ENCODE results near the gene EXOC1. TPM values are rescaled to one million over a fixed set of nuclear protein-coding genes. Genes with fewer than 3 reads are reported as not detected.

Gene EXOC1
- total RNA-seq, 1 donor from 2014 or later: 52.0 TPM

DNA sequence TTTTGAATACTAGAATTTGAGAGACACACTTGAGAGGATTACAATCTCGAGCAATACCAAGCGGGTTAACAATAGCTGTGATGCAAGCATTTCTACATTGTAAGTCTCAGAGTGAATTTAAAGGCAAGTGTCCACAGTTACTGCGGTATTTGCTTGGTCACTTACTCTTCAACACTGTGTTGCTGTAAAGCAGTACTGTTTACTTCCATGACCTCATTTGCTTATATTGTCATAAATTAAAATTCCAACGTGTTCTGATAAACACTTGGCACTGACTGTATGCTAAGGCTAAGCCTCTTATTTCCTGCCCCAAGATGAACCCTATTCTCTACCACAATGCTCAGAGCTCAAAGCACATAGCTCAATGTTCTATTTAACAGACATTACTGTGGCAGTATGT lies 22.7 kb upstream of the EXOC1 start:
- no peaks in the 10 kb centered on the region for H3K9me3 ChIP-seq (ENCODE audit: low read depth)
- no peak overlapping the region for H3K9ac ChIP-seq
- H3K4me3 Mint-ChIP-seq: no peak overlapping the region
- H3K27ac Mint-ChIP-seq: no peak overlapping the region
- H3K4me1 ChIP-seq: no peaks in the 10 kb centered on the region
- H3F3A ChIP-seq (ENCODE audit: low read depth): no peaks in the 10 kb centered on the region
- no peaks in the 10 kb centered on the region for H4K20me1 ChIP-seq (ENCODE audit: low read depth)
- peaks cover 2% of the 10 kb centered on the region for H3K27me3 Mint-ChIP-seq (ENCODE audit: insufficient read depth, low read depth)
- no peaks in the 10 kb centered on the region for H3K79me2 ChIP-seq (ENCODE audit: low read depth)
- H3K4me3 ChIP-seq: no peak overlapping the region
- H3K4me2 ChIP-seq: no peak overlapping the region
- H3K27me3 ChIP-seq: peaks cover 6% of the 10 kb centered on the region
- no peaks in the 10 kb centered on the region for H3K36me3 ChIP-seq
- TF ChIP-seq EZH2phosphoT487 (IDR thresholded peaks at IDR 0.05) (no peak), EZH2 (IDR thresholded peaks at IDR 0.05) (no peak)
- TF ChIP-seq, protein P1, sequence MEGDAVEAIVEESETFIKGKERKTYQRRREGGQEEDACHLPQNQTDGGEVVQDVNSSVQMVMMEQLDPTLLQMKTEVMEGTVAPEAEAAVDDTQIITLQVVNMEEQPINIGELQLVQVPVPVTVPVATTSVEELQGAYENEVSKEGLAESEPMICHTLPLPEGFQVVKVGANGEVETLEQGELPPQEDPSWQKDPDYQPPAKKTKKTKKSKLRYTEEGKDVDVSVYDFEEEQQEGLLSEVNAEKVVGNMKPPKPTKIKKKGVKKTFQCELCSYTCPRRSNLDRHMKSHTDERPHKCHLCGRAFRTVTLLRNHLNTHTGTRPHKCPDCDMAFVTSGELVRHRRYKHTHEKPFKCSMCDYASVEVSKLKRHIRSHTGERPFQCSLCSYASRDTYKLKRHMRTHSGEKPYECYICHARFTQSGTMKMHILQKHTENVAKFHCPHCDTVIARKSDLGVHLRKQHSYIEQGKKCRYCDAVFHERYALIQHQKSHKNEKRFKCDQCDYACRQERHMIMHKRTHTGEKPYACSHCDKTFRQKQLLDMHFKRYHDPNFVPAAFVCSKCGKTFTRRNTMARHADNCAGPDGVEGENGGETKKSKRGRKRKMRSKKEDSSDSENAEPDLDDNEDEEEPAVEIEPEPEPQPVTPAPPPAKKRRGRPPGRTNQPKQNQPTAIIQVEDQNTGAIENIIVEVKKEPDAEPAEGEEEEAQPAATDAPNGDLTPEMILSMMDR (IDR thresholded peaks at IDR 0.05): no peak
- H3K9me3 Mint-ChIP-seq: no peaks in the 10 kb centered on the region
- H3K27ac ChIP-seq: no peak overlapping the region
- no peaks in the 10 kb centered on the region for H3K4me1 Mint-ChIP-seq
- DNase-seq (ENCODE audit: low spot score): no peak
- no peak overlapping the region for H2AFZ ChIP-seq (replicated peaks)
- H3K36me3 Mint-ChIP-seq: no peaks in the 10 kb centered on the region

DNA sequence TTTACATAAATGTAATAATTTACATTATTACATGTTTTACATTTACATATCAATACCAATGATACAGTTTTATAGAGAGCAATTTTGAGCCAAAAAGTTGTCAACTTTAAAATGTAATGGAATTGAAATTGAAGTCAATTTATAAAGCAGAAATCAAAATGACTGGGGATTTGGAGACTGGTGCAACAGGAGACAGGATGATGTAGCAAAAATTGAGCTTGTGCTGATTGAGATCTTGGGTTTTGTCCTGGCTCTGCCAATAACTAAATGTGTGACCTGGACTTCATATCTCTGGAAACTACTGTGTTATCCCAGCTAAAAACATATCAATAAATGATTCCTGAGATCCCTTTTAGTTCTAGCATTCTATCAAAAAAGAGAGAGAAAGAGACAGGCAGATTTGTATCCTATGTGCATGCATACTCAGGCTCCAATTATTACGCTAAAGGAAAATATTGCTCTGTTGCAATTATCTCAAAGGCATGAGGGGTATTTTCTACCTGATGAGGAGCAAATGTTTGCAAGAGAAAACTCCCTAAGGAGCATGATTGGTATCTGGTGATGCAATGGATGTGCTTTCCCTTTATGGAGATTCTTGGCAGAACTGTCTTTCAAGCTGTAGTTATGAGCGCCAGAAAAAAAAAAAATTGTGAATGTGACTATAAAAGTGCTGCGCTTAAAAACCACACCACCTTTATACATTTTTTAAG lies 19.2 kb upstream of the EXOC1 start:
- Mint-ChIP-seq H3K27me3 (ENCODE audit: insufficient read depth, low read depth) (no peaks in the 10 kb centered on the region), H3K27ac (no peak overlapping the region), H3K36me3 (no peaks in the 10 kb centered on the region), H3K4me3 (no peak overlapping the region), H3K4me1 (no peaks in the 10 kb centered on the region), H3K9me3 (peaks cover 3% of the 10 kb centered on the region)
- H3K79me2 ChIP-seq (ENCODE audit: low read depth): no peaks in the 10 kb centered on the region
- H2AFZ ChIP-seq (replicated peaks): no peak overlapping the region
- no peak overlapping the region for H3K4me3 ChIP-seq
- no peak overlapping the region for H3K4me2 ChIP-seq
- DNase-seq (ENCODE audit: low spot score): no peak
- H3K27me3 ChIP-seq: peaks cover 6% of the 10 kb centered on the region
- TF ChIP-seq, protein P1 (IDR thresholded peaks at IDR 0.05): no peak
- TF ChIP-seq EZH2phosphoT487 (IDR thresholded peaks at IDR 0.05): no peak
- no peak for TF ChIP-seq EZH2 (IDR thresholded peaks at IDR 0.05)
- H3K4me1 ChIP-seq: no peaks in the 10 kb centered on the region
- no peaks in the 10 kb centered on the region for H3K36me3 ChIP-seq
- H4K20me1 ChIP-seq (ENCODE audit: low read depth): no peaks in the 10 kb centered on the region
- H3K27ac ChIP-seq: no peak overlapping the region
- H3K9me3 ChIP-seq (ENCODE audit: low read depth): no peaks in the 10 kb centered on the region
- H3F3A ChIP-seq (ENCODE audit: low read depth): no peaks in the 10 kb centered on the region
- no peak overlapping the region for H3K9ac ChIP-seq

DNA sequence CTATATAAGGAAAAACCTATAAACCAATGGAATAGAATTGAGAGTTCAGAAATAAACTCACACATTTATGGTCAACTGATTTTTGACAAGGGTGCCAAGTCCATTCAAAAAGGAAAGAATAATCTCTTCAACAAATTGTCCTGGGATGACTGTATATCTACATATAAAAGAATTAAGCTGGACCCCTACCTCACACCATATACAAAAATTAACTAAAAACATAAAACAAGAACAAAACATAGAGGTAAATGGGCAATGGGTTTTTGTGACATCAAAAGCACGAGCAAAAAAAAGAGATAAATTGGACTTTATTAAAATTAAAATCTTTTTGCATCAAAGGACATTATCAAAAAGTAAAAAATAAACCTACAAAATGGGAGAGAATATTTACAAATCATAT lies 15.5 kb upstream of the EXOC1 start:
- H3K9ac ChIP-seq: no peak overlapping the region
- no peak for DNase-seq (ENCODE audit: low spot score)
- no peaks in the 10 kb centered on the region for H3K36me3 Mint-ChIP-seq
- H3K27me3 ChIP-seq: no peaks in the 10 kb centered on the region
- no peak overlapping the region for H3K4me3 ChIP-seq
- no peak overlapping the region for H3K27ac Mint-ChIP-seq
- TF ChIP-seq EZH2 (IDR thresholded peaks at IDR 0.05) (no peak), EZH2phosphoT487 (IDR thresholded peaks at IDR 0.05) (no peak)
- TF ChIP-seq, protein P1 (IDR thresholded peaks at IDR 0.05): no peak
- H3K9me3 ChIP-seq (ENCODE audit: low read depth): no peaks in the 10 kb centered on the region
- no peak overlapping the region for H3K4me2 ChIP-seq
- peaks cover 4% of the 10 kb centered on the region for H3K4me1 ChIP-seq
- H3K4me3 Mint-ChIP-seq: no peak overlapping the region
- H3K9me3 Mint-ChIP-seq: peaks cover 5% of the 10 kb centered on the region
- no peaks in the 10 kb centered on the region for H3K79me2 ChIP-seq (ENCODE audit: low read depth)
- H2AFZ ChIP-seq (replicated peaks): no peak overlapping the region
- peaks cover 10% of the 10 kb centered on the region for H3K4me1 Mint-ChIP-seq
- H3K27me3 Mint-ChIP-seq (ENCODE audit: insufficient read depth, low read depth): no peaks in the 10 kb centered on the region
- H3K36me3 ChIP-seq: no peaks in the 10 kb centered on the region
- no peak overlapping the region for H3K27ac ChIP-seq
- H4K20me1 ChIP-seq (ENCODE audit: low read depth): no peaks in the 10 kb centered on the region
- H3F3A ChIP-seq (ENCODE audit: low read depth): peaks cover 5% of the 10 kb centered on the region

All from neural progenitor cell (in vitro differentiated cells).